ENCODE measurements around the gene IDI2.

The IDI2 gene

DNA sequence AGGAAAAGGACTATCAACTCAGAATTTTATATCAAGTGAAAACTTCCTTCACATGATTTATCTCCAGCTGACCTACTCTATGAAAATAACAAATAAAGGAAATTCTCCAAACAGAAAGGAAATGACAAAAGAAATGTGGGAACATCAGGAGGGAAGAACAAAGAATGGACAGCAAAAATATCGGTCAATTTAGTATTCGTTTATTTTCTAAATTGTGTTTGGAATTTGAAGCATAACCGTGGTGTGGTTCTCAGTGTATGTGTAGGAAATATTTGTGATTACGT lies 39.2 kb upstream of the IDI2 start:
- in situ Hi-C loops (cut with HindIII; ENCODE audit: low sequenced_read_pairs): no loop called here
- DNase-seq (ENCODE audit: low read depth): no peak
- no peak overlapping the region for H3K4me3 ChIP-seq (ENCODE audit: low read depth, low read length)
- no peak for TF ChIP-seq CTCF (IDR thresholded peaks at IDR 0.05; ENCODE audit: low read depth, low read length, missing control alignments)

- in situ Hi-C loops (cut with HindIII; ENCODE audit: low sequenced_read_pairs): no loop called here
- no peak for TF ChIP-seq CTCF (IDR thresholded peaks at IDR 0.05; ENCODE audit: low read depth, low read length, missing control alignments)
- no peak overlapping the region for H3K4me3 ChIP-seq (ENCODE audit: low read depth, low read length)
- no peak for DNase-seq (ENCODE audit: low read depth)
Observed at GRCh38 chr10:1063232-1063865, 37.7 kb upstream of the IDI2 start.

DNA sequence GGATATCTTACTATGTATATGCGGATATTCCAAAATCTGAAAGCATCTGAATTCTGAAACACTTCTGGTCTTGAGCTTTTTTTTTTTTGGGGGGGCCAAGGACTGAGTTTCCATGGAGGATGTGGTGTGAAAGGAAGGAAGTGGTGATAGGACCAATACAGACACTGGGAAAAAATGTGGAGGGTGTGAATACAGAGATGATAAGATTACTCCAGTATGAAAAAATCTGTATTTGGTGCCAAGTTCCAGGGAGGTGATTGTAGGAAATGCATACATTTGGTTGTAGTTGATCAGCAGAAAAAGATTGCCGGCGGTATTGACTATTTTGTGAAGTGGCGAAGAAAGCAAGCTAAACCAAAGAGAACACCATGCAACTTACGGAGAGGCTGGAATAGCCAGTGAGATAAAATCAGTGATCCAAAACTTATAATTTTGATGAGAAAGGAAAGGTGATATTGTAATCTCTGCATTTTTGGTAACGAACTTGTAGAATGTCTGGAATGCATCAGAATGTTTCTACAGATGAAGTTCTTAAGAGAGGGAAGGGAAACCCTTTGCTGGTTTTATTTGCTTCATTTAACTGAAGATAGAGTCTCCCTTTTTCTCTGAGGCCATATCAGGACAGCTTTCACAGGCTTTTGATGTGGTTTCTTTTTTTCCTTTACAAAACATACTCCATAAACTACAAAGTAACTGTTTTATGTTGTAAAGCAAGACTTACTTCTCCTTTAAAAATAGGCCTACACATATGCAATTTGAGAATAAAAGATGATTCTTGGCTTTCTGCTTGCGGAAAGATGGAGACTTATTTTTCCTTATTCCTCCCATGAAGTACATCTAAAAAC lies 36.5 kb upstream of the IDI2 start:
- no peak overlapping the region for H3K4me3 ChIP-seq (ENCODE audit: low read depth, low read length)
- no peak for DNase-seq (ENCODE audit: low read depth)
- in situ Hi-C loops (cut with HindIII; ENCODE audit: low sequenced_read_pairs): no loop called here

GRCh38 chr10:1059902-1060301 lies 34.2 kb upstream of the IDI2 start:
- no peak for TF ChIP-seq CTCF (IDR thresholded peaks at IDR 0.05; ENCODE audit: low read depth, low read length, missing control alignments)
- in situ Hi-C loops (cut with HindIII; ENCODE audit: low sequenced_read_pairs): no loop called here
- DNase-seq (ENCODE audit: low read depth): no peak
- H3K4me3 ChIP-seq (ENCODE audit: low read depth, low read length): no peak overlapping the region

More for the DNA sequence above, 36.5 kb upstream of the IDI2 start:
- TF ChIP-seq CTCF (IDR thresholded peaks at IDR 0.05; ENCODE audit: low read depth, low read length, missing control alignments): no peak

DNA sequence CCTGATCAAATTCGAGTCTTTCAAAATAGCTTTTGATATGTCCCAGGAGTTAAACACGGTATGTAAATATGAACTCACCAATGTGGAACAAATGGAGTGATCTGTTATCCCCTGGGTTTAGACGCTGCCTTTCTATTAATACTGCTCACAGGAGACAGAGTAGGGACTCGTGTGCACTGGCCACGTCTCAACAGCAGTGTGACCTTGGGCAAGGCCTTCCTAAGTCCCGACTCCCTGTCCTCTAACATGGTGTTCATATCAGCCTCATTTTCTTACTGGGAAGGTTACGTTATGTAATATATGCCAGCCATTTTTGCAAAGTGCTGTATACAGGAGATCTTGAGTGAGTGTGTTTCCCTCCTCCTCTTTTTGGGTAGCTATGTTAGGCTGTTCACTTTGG lies 32.4 kb upstream of the IDI2 start:
- no peak for DNase-seq (ENCODE audit: low read depth)
- H3K4me3 ChIP-seq (ENCODE audit: low read depth, low read length): no peak overlapping the region

DNA sequence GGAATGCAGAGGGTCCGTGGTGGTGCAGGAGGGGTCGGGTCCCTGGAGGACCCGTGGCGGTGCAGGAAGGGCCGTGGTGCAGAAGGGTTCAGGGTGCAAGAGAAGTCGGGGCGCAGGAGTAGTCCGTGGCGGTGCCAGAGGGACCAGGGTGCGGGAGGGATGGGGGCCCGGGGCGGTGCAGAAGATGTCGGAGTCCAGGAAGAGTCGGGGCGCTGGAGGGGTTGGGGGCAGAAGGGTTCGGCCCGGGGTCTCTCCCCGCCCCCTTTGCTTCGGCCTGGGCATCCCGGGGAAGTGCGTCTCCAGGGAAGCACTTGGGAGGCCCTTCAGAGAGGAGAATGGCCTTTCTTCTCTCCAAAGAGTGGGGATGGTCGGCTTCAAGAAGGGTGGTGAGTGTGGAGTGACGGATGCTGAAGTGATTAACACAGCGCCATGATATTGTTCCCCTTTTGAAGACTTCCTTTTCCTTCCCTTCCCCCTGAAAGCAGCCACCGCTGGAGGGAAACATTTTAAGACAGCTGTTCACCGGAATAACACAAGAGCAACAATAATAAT lies 31.5 kb upstream of the IDI2 start:
- peak overlapping the region; percentile 78 for H3K4me3 ChIP-seq (ENCODE audit: low read depth, low read length)
- no peak for TF ChIP-seq CTCF (IDR thresholded peaks at IDR 0.05; ENCODE audit: low read depth, low read length, missing control alignments)
- no peak for DNase-seq (ENCODE audit: low read depth)
- in situ Hi-C loops (cut with HindIII; ENCODE audit: low sequenced_read_pairs): no loop called here

More for the DNA sequence above, 32.4 kb upstream of the IDI2 start:
- in situ Hi-C loops (cut with HindIII; ENCODE audit: low sequenced_read_pairs): no loop called here
- no peak for TF ChIP-seq CTCF (IDR thresholded peaks at IDR 0.05; ENCODE audit: low read depth, low read length, missing control alignments)
